ENCODE measurements around the gene PARP15. TPM values are rescaled to one million over a fixed set of nuclear protein-coding genes. Genes with fewer than 3 reads are reported as not detected.

The PARP15 gene
- total and polyA plus RNA-seq, 9 donors: 0.24 to 2.0 (median 0.46) TPM

GRCh38 chr3:122580470-122580869, 3.0 kb downstream of the PARP15 start:
- no peaks in the 10 kb centered on the region for H3K4me1 ChIP-seq (ENCODE audit: insufficient read depth)
- WGBS, 3 donors: 87 to 95% (median 91%) methylated on average over 3 of the region's 3 CpGs
- no peak overlapping the region for H3K27ac ChIP-seq
- intact Hi-C loops (cut with DNase I): no loop called here
- no peaks in the 10 kb centered on the region for H3K9me3 ChIP-seq
- DNase-seq: no peak
- TF ChIP-seq EP300 (IDR thresholded peaks at IDR 0.05): no peak
- no peaks in the 10 kb centered on the region for H3K36me3 ChIP-seq
- H3K27me3 ChIP-seq: no peaks in the 10 kb centered on the region
- no peak overlapping the region for H3K4me3 ChIP-seq

- Histone ChIP-seq H3K9me3 (no peaks in the 10 kb centered on the region), H3K4me3 (no peak overlapping the region), H3K27ac (no peak overlapping the region), H3K4me1 (ENCODE audit: insufficient read depth) (no peaks in the 10 kb centered on the region), H3K27me3 (no peaks in the 10 kb centered on the region), H3K36me3 (no peaks in the 10 kb centered on the region)
- intact Hi-C loops (cut with DNase I): no loop called here
- no peak for DNase-seq
- WGBS, 3 donors: 94 to 99% (median 97%) methylated on average over 2 of the region's 2 CpGs
- TF ChIP-seq POLR2A (IDR thresholded peaks at IDR 0.05) (no peak), CTCF (IDR thresholded peaks at IDR 0.05) (no peak), EP300 (IDR thresholded peaks at IDR 0.05) (no peak)
Observed at GRCh38 chr3:122581622-122582021, 4.2 kb downstream of the PARP15 start.

GRCh38 chr3:122582390-122582789, 4.9 kb downstream of the PARP15 start:
- Histone ChIP-seq H3K4me1 (ENCODE audit: insufficient read depth) (no peaks in the 10 kb centered on the region), H3K36me3 (no peaks in the 10 kb centered on the region), H3K4me3 (no peak overlapping the region), H3K27me3 (no peaks in the 10 kb centered on the region), H3K9me3 (no peaks in the 10 kb centered on the region), H3K27ac (no peak overlapping the region)
- WGBS, 3 donors: 92 to 95% (median 95%) methylated on average over 1 of the region's 1 CpG
- intact Hi-C loops (cut with DNase I): no loop called here
- no peak for TF ChIP-seq CTCF (IDR thresholded peaks at IDR 0.05)
- TF ChIP-seq POLR2A (IDR thresholded peaks at IDR 0.05): no peak
- no peak for TF ChIP-seq EP300 (IDR thresholded peaks at IDR 0.05)
- no peak for DNase-seq

GRCh38 chr3:122586098-122586497, 8.6 kb downstream of the PARP15 start:
- Histone ChIP-seq H3K27me3 (no peaks in the 10 kb centered on the region), H3K4me1 (ENCODE audit: insufficient read depth) (no peaks in the 10 kb centered on the region), H3K36me3 (no peaks in the 10 kb centered on the region), H3K4me3 (no peak overlapping the region), H3K9me3 (no peaks in the 10 kb centered on the region), H3K27ac (no peak overlapping the region)
- no peak for TF ChIP-seq POLR2A (IDR thresholded peaks at IDR 0.05)
- no peak for TF ChIP-seq EP300 (IDR thresholded peaks at IDR 0.05)
- TF ChIP-seq CTCF (IDR thresholded peaks at IDR 0.05): no peak
- intact Hi-C loops (cut with DNase I): no loop called here
- WGBS, 3 donors: 29 to 60% (median 45%) methylated on average over 1 of the region's 1 CpG
- no peak for DNase-seq

- no peak overlapping the region for H3K27ac ChIP-seq
Observed at GRCh38 chr3:122586773-122587485, 9.5 kb downstream of the PARP15 start.

More at GRCh38 chr3:122586773-122587485, 9.5 kb downstream of the PARP15 start:
- DNase-seq: no peak
- no peaks in the 10 kb centered on the region for H3K4me1 ChIP-seq (ENCODE audit: insufficient read depth)
- H3K9me3 ChIP-seq: no peaks in the 10 kb centered on the region
- TF ChIP-seq POLR2A (IDR thresholded peaks at IDR 0.05) (no peak), EP300 (IDR thresholded peaks at IDR 0.05) (no peak), CTCF (IDR thresholded peaks at IDR 0.05) (no peak)
- no peaks in the 10 kb centered on the region for H3K36me3 ChIP-seq
- H3K4me3 ChIP-seq: no peak overlapping the region
- intact Hi-C loops (cut with DNase I): no loop called here
- no peaks in the 10 kb centered on the region for H3K27me3 ChIP-seq

Data from ovary (tissue), 9 donors.